ACC112 (cell line): Measurements from ENCODE around the gene SEC61B.
A peak's percentile ranks its signal among the peaks of the same experiment; 100 is the strongest.

Source experiments
- H2AFZ ChIP-seq: fragments of 200-600 bp; sonication (generic); one replicate; pipeline ENCODE4 v1.6.0; 2017; ENCODE audit warnings: antibody characterized with exemption, low read length; ENCODE audit not compliant: unreplicated experiment
- H3K27ac ChIP-seq: fragments of 200-600 bp; sonication (generic); 2 replicates; pipeline ENCODE4 v1.5.1; 2014; ENCODE audit warnings: low read depth, mild to moderate bottlenecking, antibody characterized with exemption, low read length, moderate library complexity
- H3K27me3 ChIP-seq: fragments of 200-600 bp; sonication (generic); 2 replicates; pipeline ENCODE4 v1.6.1; 2014; ENCODE audit warnings: mild to moderate bottlenecking, antibody characterized with exemption, low read length, moderate library complexity, mixed read lengths; ENCODE audit not compliant: insufficient read depth
- H3K36me3 ChIP-seq: fragments of 200-600 bp; sonication (generic); 2 replicates; pipeline ENCODE4 v1.6.1; 2016; ENCODE audit warnings: mild to moderate bottlenecking, antibody characterized with exemption, low read length, moderate library complexity, mixed read lengths; ENCODE audit not compliant: insufficient read depth
- H3K4me1 ChIP-seq: fragments of 200-600 bp; sonication (generic); one replicate; pipeline ENCODE4 v1.6.1; 2016; ENCODE audit warnings: low read length, mixed read lengths; ENCODE audit not compliant: insufficient read depth, unreplicated experiment, control insufficient read depth
- H3K4me3 ChIP-seq: fragments of 200-600 bp; sonication (generic); 2 replicates; pipeline ENCODE4 v1.5.1; 2014; ENCODE audit warnings: mild to moderate bottlenecking, low read depth, low read length
- H3K79me2 ChIP-seq: fragments of 200-600 bp; sonication (generic); one replicate; pipeline ENCODE4 v1.6.0; 2016; ENCODE audit warnings: low read length; ENCODE audit not compliant: control insufficient read depth, unreplicated experiment, insufficient read depth

SEC61B gene

DNA sequence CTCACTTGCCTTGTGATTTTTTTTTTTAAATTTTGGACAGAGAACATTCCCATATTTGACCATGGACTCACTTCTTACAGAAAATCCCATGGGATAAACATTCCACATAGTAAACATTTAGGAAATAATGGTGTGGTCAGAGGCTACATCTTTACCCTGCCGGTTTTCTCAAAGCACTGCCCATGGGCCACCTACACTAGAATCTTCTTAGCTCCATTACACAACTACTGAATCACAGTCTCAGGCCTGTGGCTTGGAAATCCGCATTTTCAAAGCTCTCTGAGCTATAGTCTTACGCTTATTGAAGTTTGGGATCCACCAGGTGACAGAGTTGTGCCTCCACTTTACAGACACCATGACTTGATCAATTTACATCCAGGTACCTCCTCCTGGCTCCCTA lies 39.7 kb upstream of the SEC61B start:
- Histone ChIP-seq H3K27ac (no peak overlapping the region), H3K27me3 (peaks cover 2% of the 10 kb centered on the region), H3K36me3 (no peaks in the 10 kb centered on the region), H3K4me1 (no peaks in the 10 kb centered on the region), H3K4me3 (no peak overlapping the region), H2AFZ (no peak overlapping the region), H3K79me2 (no peaks in the 10 kb centered on the region)

DNA sequence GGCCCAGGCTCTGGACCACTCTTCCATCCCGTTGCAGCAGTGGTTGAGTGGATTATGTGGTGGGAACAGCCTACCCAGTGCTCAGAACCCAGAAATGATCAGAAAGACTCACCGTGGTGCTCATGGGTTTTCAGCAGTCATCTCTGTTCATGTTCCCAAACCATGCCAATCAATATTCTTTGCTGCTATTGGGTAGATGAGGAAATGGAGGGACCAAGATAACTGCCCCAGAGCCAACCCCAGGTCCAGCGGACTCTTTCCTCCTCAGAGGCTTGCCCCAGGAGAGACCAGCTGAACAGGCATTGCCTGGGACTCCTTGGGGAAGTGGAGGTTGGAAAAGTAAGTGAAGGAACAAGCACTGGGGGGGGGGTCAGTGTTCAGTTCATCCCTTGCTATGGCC lies 38.5 kb upstream of the SEC61B start:
- peaks cover 15% of the 10 kb centered on the region for H3K27me3 ChIP-seq
- H3K27ac ChIP-seq: no peak overlapping the region
- no peaks in the 10 kb centered on the region for H3K36me3 ChIP-seq
- no peak overlapping the region for H3K4me3 ChIP-seq
- no peaks in the 10 kb centered on the region for H3K79me2 ChIP-seq
- H3K4me1 ChIP-seq: no peaks in the 10 kb centered on the region
- H2AFZ ChIP-seq: no peak overlapping the region

DNA sequence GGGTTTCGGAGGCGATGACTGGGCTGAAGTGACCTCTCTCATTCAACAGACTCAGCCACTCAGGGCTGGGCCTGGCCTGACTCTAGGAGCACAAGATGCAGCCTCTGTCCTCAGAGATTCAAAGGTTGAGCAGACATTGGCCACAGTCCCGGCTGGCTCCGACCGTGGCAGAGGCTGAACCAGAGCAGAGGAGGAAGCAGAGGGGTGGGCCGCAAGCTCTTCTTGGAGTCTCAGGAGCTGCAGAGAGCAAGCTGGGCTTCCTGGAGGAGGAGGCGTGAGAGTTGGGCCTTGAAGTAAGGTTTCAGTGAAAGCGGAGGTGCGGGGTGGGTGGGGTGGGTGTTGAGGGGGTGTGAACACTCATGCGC lies 38.0 kb upstream of the SEC61B start:
- Histone ChIP-seq H3K4me3 (no peak overlapping the region), H2AFZ (no peak overlapping the region), H3K27me3 (peaks cover 19% of the 10 kb centered on the region), H3K27ac (no peak overlapping the region), H3K79me2 (no peaks in the 10 kb centered on the region), H3K36me3 (no peaks in the 10 kb centered on the region), H3K4me1 (no peaks in the 10 kb centered on the region)

DNA sequence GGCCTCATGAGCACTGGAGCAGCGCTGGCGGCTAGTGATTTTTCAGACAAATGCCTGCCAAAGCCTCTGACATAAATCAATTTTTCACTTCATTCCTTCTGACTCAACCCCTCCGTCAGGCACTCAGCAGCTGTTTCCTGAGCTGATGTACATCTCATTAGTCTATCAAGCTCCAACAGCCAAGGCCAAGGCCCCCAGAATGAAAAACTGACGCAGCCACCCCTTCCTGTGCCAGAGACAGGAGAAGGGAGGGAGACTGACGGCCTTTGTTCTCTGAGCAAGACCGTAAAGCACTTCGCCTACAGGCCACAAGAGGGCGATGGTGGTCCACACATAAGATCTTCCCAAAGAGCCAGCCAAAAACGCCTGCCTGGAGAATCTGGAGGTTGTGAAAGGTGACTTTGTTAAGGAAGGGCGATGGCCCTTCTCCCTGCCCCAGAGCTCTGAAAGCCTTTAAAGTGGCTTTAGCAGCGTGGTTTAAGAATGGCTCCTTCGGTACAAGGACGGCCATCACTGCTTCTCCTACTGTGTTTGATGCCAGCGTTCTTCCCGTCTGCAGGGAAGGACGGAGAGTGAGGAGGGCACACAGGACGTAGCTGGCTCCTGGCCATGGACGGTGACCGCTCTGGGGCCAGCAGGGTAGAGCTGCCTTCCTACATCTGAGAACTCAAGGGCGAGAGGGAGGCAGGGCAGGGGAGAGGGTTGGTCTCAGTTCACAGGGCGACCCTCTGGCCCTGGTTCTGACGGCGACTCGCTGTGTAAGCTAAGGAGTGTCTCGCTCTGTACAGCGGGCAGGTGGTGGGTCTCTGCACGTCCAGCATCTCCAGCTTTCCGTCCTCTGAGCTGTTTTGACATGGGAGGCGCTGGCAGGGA lies 37.4 kb upstream of the SEC61B start:
- Histone ChIP-seq H3K27me3 (peaks cover 26% of the 10 kb centered on the region), H3K27ac (no peak overlapping the region), H3K36me3 (no peaks in the 10 kb centered on the region), H3K4me3 (peak overlapping the region; percentile 51), H2AFZ (peak overlapping the region; percentile 24), H3K4me1 (no peaks in the 10 kb centered on the region), H3K79me2 (no peaks in the 10 kb centered on the region)

DNA sequence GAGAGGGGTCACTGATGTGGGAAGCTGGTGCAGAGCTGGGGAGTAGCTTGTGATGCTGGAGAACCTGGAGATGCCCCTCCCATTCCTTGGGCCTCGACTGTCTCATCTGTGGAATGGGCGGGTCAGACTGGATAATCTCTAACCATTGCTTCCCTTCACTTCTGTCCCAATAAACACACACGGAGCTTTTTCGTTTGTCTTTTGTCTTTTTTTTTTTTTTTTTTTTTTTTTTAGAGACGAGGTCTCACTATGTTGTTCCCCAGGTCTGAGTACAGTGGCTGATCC lies 36.8 kb upstream of the SEC61B start:
- no peaks in the 10 kb centered on the region for H3K79me2 ChIP-seq
- peaks cover 28% of the 10 kb centered on the region for H3K27me3 ChIP-seq
- no peaks in the 10 kb centered on the region for H3K4me1 ChIP-seq
- H2AFZ ChIP-seq: no peak overlapping the region
- H3K27ac ChIP-seq: no peak overlapping the region
- no peak overlapping the region for H3K4me3 ChIP-seq
- no peaks in the 10 kb centered on the region for H3K36me3 ChIP-seq

DNA sequence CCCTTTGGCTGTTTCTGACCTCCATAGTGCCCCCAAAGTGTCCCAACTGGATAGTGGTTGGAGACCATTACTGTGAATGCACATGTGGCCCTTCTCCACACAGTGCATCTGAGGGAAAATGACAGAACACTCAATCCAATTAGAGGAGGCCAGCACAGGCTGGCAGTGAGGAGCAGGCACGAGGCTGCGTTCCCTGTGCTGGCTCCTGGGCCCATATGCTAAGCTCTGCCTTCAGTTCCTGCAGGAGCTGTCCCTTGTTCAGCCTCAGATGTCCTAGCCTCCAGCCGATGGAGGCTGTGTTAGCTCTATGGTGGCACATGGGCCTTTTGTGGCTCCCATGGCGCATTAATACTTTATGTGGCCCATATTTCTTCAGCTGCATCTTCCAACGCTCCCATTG lies 36.1 kb upstream of the SEC61B start:
- Histone ChIP-seq H3K4me1 (no peaks in the 10 kb centered on the region), H3K27ac (no peak overlapping the region), H3K27me3 (peaks cover 33% of the 10 kb centered on the region), H3K36me3 (no peaks in the 10 kb centered on the region), H2AFZ (no peak overlapping the region), H3K4me3 (no peak overlapping the region), H3K79me2 (no peaks in the 10 kb centered on the region)

DNA sequence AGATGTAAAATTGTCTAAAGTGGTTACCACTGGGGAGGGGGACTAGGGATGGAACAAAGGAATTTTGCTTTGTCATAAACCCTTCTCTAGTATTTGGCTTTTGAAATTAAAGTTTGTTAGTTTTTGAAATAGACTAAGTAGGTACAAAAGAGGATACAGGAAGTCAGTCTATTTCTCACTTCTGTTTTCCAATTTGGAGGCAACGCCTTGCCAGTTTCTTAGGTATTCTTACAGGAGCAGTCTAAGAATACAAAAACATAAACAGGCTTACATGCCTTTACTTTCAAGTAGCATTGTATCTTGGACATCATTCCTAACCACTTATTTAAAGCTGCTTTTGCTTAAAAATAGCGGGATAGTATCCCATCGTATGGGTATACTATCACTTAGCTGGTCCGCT lies 34.8 kb upstream of the SEC61B start:
- H3K4me3 ChIP-seq: no peak overlapping the region

DNA sequence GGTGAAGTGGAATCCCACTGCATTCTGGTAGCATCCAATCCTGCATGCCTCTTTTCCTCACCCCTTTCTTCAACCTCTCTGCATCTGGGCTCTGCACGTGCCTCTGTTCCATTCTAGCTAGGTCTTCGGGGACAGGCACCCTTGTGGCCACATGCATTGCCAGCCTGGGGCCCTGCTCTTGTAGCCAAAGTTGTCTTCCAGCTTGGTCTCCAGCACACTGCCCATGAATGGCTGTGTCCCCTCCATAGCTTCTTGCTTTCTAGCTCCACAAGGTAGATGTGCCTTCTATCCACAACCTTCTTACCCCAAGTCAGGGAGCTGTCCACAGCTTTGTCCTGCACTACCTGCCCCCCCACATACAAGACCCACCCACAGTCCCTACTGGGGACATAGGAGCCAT lies 32.9 kb upstream of the SEC61B start:
- H3K27ac ChIP-seq: no peak overlapping the region
- no peak overlapping the region for H3K4me3 ChIP-seq
- H2AFZ ChIP-seq: no peak overlapping the region
- no peaks in the 10 kb centered on the region for H3K79me2 ChIP-seq
- H3K4me1 ChIP-seq: peaks cover 8% of the 10 kb centered on the region
- H3K36me3 ChIP-seq: no peaks in the 10 kb centered on the region
- H3K27me3 ChIP-seq: peaks cover 46% of the 10 kb centered on the region

More for the DNA sequence above, 34.8 kb upstream of the SEC61B start:
- Histone ChIP-seq H3K79me2 (no peaks in the 10 kb centered on the region), H2AFZ (no peak overlapping the region), H3K36me3 (no peaks in the 10 kb centered on the region), H3K27ac (no peak overlapping the region), H3K27me3 (peaks cover 43% of the 10 kb centered on the region), H3K4me1 (no peaks in the 10 kb centered on the region)

DNA sequence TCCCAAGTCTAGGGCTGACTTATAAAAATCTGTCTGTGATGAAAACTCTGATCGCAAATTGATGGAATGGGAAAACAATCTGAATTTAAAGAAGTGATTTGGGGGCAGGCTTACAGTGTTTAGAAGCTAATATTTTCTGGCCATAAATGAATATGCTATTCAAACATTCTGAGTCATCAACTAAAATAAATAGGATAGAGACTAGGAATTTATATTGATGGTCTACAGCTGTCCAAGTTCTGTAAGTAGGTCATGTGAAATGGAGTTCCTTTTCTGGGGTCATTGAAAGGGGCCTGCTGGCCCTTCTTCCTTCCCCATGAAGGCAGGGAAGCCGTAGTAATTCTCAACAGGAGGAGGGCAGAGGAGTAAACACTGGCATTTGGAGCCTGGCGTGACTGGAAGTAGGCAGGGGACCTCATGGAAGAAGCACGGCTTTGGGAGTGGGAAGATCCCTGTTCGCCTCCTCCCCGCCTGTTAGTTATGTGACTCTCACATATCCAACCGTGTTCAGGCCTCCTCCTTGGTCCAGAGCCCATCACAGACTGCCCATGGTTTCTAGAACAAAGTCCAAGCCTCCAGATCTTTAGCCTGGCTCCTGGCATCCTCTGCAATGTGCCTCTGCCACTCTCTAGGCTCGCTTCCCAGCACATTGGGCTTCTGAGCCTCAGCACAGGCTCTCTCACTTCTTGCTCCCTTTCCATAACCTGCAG lies 32.0 kb upstream of the SEC61B start:
- Histone ChIP-seq H3K27me3 (peaks cover 49% of the 10 kb centered on the region), H3K4me3 (no peak overlapping the region), H3K79me2 (no peaks in the 10 kb centered on the region), H3K4me1 (peaks cover 8% of the 10 kb centered on the region), H2AFZ (no peak overlapping the region), H3K27ac (no peak overlapping the region), H3K36me3 (no peaks in the 10 kb centered on the region)

DNA sequence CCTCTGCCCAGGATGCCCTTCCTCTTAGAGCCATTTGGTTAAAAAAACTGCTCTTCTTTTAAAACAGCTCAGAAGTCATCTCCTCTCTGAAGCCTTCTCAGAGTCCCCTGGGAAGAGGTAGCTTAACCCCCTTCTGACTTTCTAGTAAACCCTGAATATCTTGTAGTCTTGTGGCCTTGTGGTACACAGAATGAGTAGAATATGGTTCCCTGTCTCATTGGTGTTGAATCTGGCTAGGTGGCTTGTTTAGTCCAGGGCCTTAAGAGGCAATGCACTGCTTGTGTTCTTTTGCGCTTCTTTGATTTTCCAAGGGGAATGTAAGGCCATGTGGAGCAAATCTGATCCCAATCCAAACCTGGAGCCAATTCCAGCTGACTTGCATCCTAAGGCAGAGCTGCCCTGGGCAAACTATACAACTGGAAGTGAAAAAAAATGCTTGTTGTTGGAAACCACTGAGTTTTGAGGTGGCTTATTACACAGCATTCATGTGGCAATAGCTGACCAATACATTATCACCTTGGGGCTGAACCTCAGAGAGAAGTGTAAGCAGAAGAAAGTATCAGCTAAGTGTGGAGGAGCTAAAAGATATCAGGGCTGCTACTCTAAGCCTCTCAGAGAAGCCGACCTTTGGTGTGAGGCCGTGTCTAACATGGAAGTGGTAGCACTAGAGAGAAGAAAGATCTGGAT lies 31.3 kb upstream of the SEC61B start:
- no peak overlapping the region for H3K27ac ChIP-seq
- H3K27me3 ChIP-seq: peaks cover 49% of the 10 kb centered on the region
- no peaks in the 10 kb centered on the region for H3K79me2 ChIP-seq
- no peaks in the 10 kb centered on the region for H3K36me3 ChIP-seq
- H3K4me3 ChIP-seq: no peak overlapping the region
- H2AFZ ChIP-seq: no peak overlapping the region
- H3K4me1 ChIP-seq: peaks cover 8% of the 10 kb centered on the region
